HepG2 (cell line): ENCODE data around the gene IFITM5. TPM values are rescaled to one million over a fixed set of nuclear protein-coding genes. Genes with fewer than 3 reads are reported as not detected.

ENCODE experiments used
- ATF1 ChIP-seq: IDR thresholded peaks from 2 replicates; pipeline ENCODE4 v1.6.1; 2016; ENCODE audit warnings: mild to moderate bottlenecking, control low read depth
- HNRNPK ChIP-seq: fragments of 200-400 bp; formaldehyde crosslinking; IDR thresholded peaks from 2 replicates; pipeline ENCODE4 v1.6.1; 2018; ENCODE audit warnings: low read length, low read depth, moderate library complexity, mild to moderate bottlenecking; ENCODE audit not compliant: poor library complexity, severe bottlenecking
- KDM5A ChIP-seq: fragments of 200-600 bp; sonication (generic); IDR thresholded peaks from 2 replicates; pipeline ENCODE4 v1.7.0; 2018; ENCODE audit warnings: antibody characterized with exemption, mild to moderate bottlenecking, low read length, borderline replicate concordance
- KLF9 ChIP-seq: IDR thresholded peaks from 2 replicates; pipeline ENCODE4 v1.6.1; 2016; ENCODE audit warnings: low read depth
- NFKBIZ ChIP-seq: IDR thresholded peaks from 2 replicates; pipeline ENCODE4 v1.6.1; 2018; ENCODE audit warnings: missing genetic modification reagents, missing compliant biosample characterization
- TIGD3 ChIP-seq: sonication (generic); formaldehyde crosslinking; IDR thresholded peaks from 2 replicates; pipeline ENCODE4 v1.5.1; 2020; ENCODE audit warnings: mild to moderate bottlenecking, missing genetic modification reagents, borderline replicate concordance
- ZFP36L2 ChIP-seq: sonication (generic); formaldehyde crosslinking; IDR thresholded peaks from 2 replicates; pipeline ENCODE4 v1.4.0; 2020; ENCODE audit warnings: missing genetic modification reagents
- ZKSCAN5 ChIP-seq: sonication (generic); formaldehyde crosslinking; IDR thresholded peaks from 2 replicates; pipeline ENCODE4 v1.5.1; 2020; ENCODE audit warnings: mild to moderate bottlenecking, missing genetic modification reagents
- ZNF331 ChIP-seq: sonication (generic); formaldehyde crosslinking; IDR thresholded peaks from 2 replicates; pipeline ENCODE4 v1.4.0; 2020; ENCODE audit warnings: missing genetic modification reagents
- ZNF441 ChIP-seq: sonication (generic); formaldehyde crosslinking; IDR thresholded peaks from 2 replicates; pipeline ENCODE4 v1.7.0; 2021; ENCODE audit warnings: missing genetic modification reagents, borderline replicate concordance
- ZNF501 ChIP-seq: sonication (generic); formaldehyde crosslinking; IDR thresholded peaks from 2 replicates; pipeline ENCODE4 v1.5.1; 2020; ENCODE audit warnings: mild to moderate bottlenecking, moderate library complexity, missing genetic modification reagents
- ZNF569 ChIP-seq: sonication (generic); formaldehyde crosslinking; IDR thresholded peaks from 2 replicates; pipeline ENCODE4 v1.5.0; 2020; ENCODE audit warnings: mild to moderate bottlenecking, missing genetic modification reagents, moderate library complexity, borderline replicate concordance
- ZSCAN21 ChIP-seq: sonication (generic); formaldehyde crosslinking; IDR thresholded peaks from 2 replicates; pipeline ENCODE4 v1.8.0; 2022; ENCODE audit warnings: mild to moderate bottlenecking, missing genetic modification reagents, moderate library complexity, borderline replicate concordance
- ZSCAN25 ChIP-seq: sonication (generic); formaldehyde crosslinking; IDR thresholded peaks from 2 replicates; pipeline ENCODE4 v1.8.0; 2022; ENCODE audit warnings: mild to moderate bottlenecking, missing genetic modification reagents
- polyA plus RNA-seq, 8 experiments: library from polyadenylated mRNA; depleted of rRNA in 3 of 8; stranded (reverse) in 7 of 8; unstranded in 1 of 8; fragments of >200 nt; fragmentation: Illumina TruSeq in 4 of 8; extraction: Trizol in 4 of 8; gene quantifications; 2 replicates each; pipeline versions ENCODE4 v1.2.1 to v1.2.3, GENCODE V29; 2011 to 2016; ENCODE audit warnings: low read depth in 4 of 8, missing spikeins in 1 of 8, mixed read lengths in 1 of 8; ENCODE audit not compliant: insufficient read depth in 1 of 8
- total RNA-seq, 5 experiments: library from RNA; depleted of rRNA; stranded (reverse); fragments of >200 nt; fragmentation: Illumina TruSeq; extraction: Trizol; gene quantifications; 2 replicates each; pipeline ENCODE4 v1.2.3, GENCODE V29; 2016; ENCODE audit warnings: low read depth in 1 of 5
- TF ChIP-seq, protein P1 (sequence below): IDR thresholded peaks from 2 replicates; pipeline ENCODE4 v1.6.1; 2012; ENCODE audit warnings: inconsistent platforms
- TF ChIP-seq, protein P2 (sequence below): sonication (generic); formaldehyde crosslinking; IDR thresholded peaks from 2 replicates; pipeline ENCODE4 v1.4.0; 2020; ENCODE audit warnings: mild to moderate bottlenecking, missing genetic modification reagents
- TF ChIP-seq, protein P3 (sequence below): sonication (generic); formaldehyde crosslinking; IDR thresholded peaks from 2 replicates; pipeline ENCODE4 v1.8.0; 2022; ENCODE audit warnings: mild to moderate bottlenecking, missing genetic modification reagents; ENCODE audit not compliant: insufficient replicate concordance

IFITM5 gene
- total and polyA plus RNA-seq, 2 of the 13 experiments (the other 11 are each of a cell fraction or from before 2014, with no cell fraction given): not detected

DNA sequence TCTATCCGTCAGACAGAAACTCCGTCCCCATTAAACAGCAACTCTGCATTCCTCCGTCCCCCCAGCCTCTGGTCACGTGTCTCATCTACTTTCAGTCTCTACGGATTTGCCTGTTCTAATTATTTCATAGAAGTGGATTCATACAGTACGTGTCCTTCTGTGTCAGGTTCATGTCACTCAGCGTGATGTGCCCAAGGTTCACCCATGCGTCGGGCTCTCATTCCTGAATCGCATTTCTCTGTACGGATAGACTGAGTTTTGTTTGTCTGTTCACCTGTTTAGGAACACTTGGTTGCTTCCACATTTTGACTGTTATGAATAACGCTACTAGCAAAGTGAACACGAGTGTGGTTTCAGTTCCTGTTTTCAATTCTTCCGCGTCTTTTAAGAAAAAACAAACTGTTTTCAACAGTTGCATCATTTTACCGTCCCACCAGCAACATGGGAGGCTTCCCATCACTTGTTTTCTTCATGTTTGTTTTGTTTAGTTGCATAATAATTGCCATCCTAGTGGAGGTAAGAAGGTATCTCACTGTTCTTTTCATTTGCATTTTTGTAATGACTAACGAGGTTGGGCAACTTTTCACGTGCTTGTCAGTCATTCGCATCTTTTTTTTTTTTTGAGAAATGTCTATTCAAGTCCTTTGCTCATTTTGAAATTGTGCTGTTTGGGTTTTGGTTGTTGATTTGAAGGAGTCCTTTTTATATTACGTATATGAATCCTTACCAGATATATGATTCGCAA, 30.0 kb downstream of the IFITM5 start (continued):
- no peak for TF ChIP-seq TIGD3 (CRISPR knock-in tag)
- TF ChIP-seq ZSCAN25 (CRISPR knock-in tag): no peak
- TF ChIP-seq KLF9 (CRISPR knock-in tag): no peak
- TF ChIP-seq KDM5A: no peak
- TF ChIP-seq HNRNPK: no peak
- TF ChIP-seq, protein P1, sequence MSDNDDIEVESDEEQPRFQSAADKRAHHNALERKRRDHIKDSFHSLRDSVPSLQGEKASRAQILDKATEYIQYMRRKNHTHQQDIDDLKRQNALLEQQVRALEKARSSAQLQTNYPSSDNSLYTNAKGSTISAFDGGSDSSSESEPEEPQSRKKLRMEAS: peak; percentile 1; the same call in 1 of the 2 replicates
- no peak for TF ChIP-seq ZFP36L2 (CRISPR knock-in tag)
- TF ChIP-seq ZNF441 (CRISPR knock-in tag): no peak
- TF ChIP-seq, protein P2, sequence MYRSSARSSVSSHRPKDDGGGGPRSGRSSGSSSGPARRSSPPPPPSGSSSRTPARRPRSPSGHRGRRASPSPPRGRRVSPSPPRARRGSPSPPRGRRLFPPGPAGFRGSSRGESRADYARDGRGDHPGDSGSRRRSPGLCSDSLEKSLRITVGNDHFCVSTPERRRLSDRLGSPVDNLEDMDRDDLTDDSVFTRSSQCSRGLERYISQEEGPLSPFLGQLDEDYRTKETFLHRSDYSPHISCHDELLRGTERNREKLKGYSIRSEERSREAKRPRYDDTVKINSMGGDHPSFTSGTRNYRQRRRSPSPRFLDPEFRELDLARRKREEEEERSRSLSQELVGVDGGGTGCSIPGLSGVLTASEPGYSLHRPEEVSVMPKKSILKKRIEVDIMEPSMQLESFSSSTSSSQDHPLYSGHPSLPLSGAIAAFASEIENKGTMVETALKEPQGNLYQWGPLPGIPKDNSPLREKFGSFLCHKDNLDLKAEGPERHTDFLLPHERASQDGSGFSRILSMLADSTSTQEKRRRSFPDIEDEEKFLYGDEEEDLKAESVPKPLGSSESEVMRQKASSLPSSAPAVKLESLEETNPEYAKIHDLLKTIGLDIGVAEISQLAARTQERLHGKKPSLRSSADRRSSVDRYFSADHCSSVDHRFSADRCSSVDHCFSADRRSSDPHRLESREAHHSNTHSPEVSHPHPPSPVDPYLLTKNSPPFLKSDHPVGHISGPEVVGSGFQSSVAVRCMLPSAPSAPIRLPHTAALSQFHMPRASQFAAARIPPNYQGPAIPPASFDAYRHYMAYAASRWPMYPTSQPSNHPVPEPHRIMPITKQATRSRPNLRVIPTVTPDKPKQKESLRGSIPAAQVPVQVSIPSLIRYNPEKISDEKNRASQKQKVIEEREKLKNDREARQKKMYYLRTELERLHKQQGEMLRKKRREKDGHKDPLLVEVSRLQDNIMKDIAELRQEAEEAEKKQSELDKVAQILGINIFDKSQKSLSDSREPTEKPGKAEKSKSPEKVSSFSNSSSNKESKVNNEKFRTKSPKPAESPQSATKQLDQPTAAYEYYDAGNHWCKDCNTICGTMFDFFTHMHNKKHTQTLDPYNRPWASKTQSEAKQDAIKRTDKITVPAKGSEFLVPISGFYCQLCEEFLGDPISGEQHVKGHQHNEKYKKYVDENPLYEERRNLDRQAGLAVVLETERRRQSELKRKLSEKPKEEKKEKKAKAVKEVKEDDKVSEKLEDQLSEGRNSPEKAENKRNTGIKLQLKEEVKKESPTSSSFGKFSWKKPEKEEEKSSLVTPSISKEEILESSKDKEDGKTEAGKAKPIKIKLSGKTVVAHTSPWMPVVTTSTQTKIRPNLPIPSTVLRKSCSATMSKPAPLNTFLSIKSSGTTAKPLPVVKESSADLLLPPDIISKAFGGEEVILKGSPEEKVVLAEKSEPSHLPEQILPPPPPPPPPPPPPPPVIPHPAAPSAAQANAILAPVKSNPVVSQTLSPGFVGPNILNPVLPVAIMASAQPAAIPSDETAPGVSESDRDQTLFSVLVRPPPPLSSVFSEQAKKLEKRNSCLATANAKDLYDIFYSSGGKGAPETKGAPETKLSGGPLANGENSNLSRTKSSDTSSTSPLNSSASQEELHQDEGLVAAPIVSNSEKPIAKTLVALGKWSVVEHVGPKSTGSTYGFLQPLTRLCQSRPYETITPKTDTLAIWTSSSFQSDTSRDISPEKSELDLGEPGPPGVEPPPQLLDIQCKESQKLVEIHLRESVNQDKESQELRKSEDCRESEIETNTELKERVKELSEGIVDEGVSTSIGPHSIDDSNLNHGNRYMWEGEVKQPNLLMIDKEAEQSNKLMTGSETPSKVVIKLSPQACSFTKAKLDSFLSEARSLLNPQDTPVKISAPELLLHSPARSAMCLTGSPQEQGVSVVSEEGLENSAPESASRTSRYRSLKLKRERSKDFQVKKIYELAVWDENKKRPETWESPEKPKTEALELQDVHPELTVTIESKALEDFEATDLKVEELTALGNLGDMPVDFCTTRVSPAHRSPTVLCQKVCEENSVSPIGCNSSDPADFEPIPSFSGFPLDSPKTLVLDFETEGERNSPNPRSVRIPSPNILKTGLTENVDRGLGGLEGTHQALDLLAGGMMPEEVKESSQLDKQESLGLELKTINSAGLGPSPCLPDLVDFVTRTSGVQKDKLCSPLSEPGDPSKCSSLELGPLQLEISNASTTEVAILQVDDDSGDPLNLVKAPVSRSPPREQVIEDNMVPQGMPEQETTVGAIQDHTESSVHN: no peak
- TF ChIP-seq ZNF331 (CRISPR knock-in tag): no peak
- TF ChIP-seq ZSCAN21 (CRISPR knock-in tag): no peak; the same call in 1 of the 2 replicates
- TF ChIP-seq NFKBIZ: no peak
- TF ChIP-seq, protein P3, sequence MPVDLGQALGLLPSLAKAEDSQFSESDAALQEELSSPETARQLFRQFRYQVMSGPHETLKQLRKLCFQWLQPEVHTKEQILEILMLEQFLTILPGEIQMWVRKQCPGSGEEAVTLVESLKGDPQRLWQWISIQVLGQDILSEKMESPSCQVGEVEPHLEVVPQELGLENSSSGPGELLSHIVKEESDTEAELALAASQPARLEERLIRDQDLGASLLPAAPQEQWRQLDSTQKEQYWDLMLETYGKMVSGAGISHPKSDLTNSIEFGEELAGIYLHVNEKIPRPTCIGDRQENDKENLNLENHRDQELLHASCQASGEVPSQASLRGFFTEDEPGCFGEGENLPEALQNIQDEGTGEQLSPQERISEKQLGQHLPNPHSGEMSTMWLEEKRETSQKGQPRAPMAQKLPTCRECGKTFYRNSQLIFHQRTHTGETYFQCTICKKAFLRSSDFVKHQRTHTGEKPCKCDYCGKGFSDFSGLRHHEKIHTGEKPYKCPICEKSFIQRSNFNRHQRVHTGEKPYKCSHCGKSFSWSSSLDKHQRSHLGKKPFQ (CRISPR knock-in tag): no peak
- TF ChIP-seq ZNF569: no peak
- no peak for TF ChIP-seq ATF1 (CRISPR knock-in tag)
- no peak for TF ChIP-seq ZNF501 (CRISPR knock-in tag)
- no peak for TF ChIP-seq ZKSCAN5 (CRISPR knock-in tag)
